ENCODE data around the gene METRNL.
"Not testable (repeated sequence)": the region's sequence is repeated elsewhere in the genome, so short reads cannot be mapped to it uniquely, and the experiment has no call there.

The METRNL gene

GRCh38 chr17:83138820-83139219 is 59.4 kb downstream of the METRNL start:
- no peak for TF ChIP-seq CTCF (IDR thresholded peaks at IDR 0.05; ENCODE audit: extremely low read depth, missing control alignments)
- DNase-seq (ENCODE audit: low spot score), result no peak

GRCh38 chr17:83139541-83140248 is 60.3 kb downstream of the METRNL start:
- not testable (repeated sequence) for DNase-seq (ENCODE audit: low spot score)

GRCh38 chr17:83140249-83140566 is 60.8 kb downstream of the METRNL start:
- not testable (repeated sequence) for DNase-seq (ENCODE audit: low spot score)

- TF ChIP-seq CTCF (IDR thresholded peaks at IDR 0.05; ENCODE audit: extremely low read depth, missing control alignments), result no peak
- DNase-seq (ENCODE audit: low spot score), result no peak
Observed at GRCh38 chr17:83142619-83143018, 63.2 kb downstream of the METRNL start.

- DNase-seq (ENCODE audit: low spot score), result no peak
- no peak for TF ChIP-seq CTCF (IDR thresholded peaks at IDR 0.05; ENCODE audit: extremely low read depth, missing control alignments)
Observed at GRCh38 chr17:83143817-83144231, 64.4 kb downstream of the METRNL start.
